ENCODE measurements around the gene SMIM15.

SMIM15 gene

DNA sequence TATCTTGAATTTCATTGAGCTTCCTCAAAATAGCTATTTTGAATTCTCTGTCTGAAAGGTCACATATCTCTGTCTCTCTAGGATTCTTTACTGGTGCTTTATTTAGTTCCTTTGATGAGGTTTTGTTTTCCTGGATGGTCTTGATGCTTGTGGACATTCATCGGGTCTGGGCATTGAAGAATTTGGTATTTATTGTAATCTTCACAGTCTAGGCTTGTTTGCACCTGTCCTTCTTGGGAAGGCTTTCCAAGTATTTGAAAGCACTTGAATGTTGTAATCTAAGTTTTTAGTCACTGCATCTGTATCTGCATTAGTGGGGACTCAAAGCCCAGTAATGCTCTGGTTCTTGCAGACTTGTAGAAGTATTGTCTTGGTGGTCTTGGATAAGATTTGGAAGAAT lies 47.8 kb downstream of the SMIM15 start:
- TF ChIP-seq ZNF221 (tag by site-specific recombination; IDR thresholded peaks at IDR 0.05; ENCODE audit: borderline replicate concordance) (no peak), ZNF202 (tag by site-specific recombination; IDR thresholded peaks at IDR 0.05; ENCODE audit: borderline replicate concordance) (no peak), ZNF138 (tag by site-specific recombination; IDR thresholded peaks at IDR 0.05; ENCODE audit: borderline replicate concordance) (no peak), ZNF423 (tag by site-specific recombination; IDR thresholded peaks at IDR 0.05) (no peak), ZNF266 (tag by site-specific recombination; IDR thresholded peaks at IDR 0.05; ENCODE audit: low read depth) (no peak), ZNF121 (tag by site-specific recombination; IDR thresholded peaks at IDR 0.05) (no peak), ZFP3 (tag by site-specific recombination; IDR thresholded peaks at IDR 0.05; ENCODE audit: low read depth) (no peak), KLF7 (tag by site-specific recombination; IDR thresholded peaks at IDR 0.05; ENCODE audit: borderline replicate concordance) (no peak), ZNF24 (tag by site-specific recombination; IDR thresholded peaks at IDR 0.05) (no peak), ZNF76 (tag by site-specific recombination; IDR thresholded peaks at IDR 0.05; ENCODE audit: borderline replicate concordance, low read depth) (no peak), ZNF707 (tag by site-specific recombination; IDR thresholded peaks at IDR 0.05) (no peak), KLF8 (tag by site-specific recombination; IDR thresholded peaks at IDR 0.05) (no peak), GFI1B (tag by site-specific recombination; IDR thresholded peaks at IDR 0.05) (no peak), ZNF654 (tag by site-specific recombination; IDR thresholded peaks at IDR 0.05; ENCODE audit: low read depth) (no peak), ZNF311 (tag by site-specific recombination; IDR thresholded peaks at IDR 0.05; ENCODE audit: borderline replicate concordance) (no peak), ZNF792 (tag by site-specific recombination; IDR thresholded peaks at IDR 0.05) (no peak)
- TF ChIP-seq, protein P1, sequence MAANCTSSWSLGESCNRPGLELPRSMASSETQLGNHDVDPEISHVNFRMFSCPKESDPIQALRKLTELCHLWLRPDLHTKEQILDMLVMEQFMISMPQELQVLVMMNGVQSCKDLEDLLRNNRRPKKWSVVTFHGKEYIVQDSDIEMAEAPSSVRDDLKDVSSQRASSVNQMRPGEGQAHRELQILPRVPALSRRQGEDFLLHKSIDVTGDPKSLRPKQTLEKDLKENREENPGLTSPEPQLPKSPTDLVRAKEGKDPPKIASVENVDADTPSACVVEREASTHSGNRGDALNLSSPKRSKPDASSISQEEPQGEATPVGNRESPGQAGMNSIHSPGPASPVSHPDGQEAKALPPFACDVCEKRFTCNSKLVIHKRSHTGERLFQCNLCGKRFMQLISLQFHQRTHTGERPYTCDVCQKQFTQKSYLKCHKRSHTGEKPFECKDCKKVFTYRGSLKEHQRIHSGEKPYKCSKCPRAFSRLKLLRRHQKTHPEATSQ (tag by site-specific recombination; IDR thresholded peaks at IDR 0.05) = no peak
- TF ChIP-seq, protein P2, sequence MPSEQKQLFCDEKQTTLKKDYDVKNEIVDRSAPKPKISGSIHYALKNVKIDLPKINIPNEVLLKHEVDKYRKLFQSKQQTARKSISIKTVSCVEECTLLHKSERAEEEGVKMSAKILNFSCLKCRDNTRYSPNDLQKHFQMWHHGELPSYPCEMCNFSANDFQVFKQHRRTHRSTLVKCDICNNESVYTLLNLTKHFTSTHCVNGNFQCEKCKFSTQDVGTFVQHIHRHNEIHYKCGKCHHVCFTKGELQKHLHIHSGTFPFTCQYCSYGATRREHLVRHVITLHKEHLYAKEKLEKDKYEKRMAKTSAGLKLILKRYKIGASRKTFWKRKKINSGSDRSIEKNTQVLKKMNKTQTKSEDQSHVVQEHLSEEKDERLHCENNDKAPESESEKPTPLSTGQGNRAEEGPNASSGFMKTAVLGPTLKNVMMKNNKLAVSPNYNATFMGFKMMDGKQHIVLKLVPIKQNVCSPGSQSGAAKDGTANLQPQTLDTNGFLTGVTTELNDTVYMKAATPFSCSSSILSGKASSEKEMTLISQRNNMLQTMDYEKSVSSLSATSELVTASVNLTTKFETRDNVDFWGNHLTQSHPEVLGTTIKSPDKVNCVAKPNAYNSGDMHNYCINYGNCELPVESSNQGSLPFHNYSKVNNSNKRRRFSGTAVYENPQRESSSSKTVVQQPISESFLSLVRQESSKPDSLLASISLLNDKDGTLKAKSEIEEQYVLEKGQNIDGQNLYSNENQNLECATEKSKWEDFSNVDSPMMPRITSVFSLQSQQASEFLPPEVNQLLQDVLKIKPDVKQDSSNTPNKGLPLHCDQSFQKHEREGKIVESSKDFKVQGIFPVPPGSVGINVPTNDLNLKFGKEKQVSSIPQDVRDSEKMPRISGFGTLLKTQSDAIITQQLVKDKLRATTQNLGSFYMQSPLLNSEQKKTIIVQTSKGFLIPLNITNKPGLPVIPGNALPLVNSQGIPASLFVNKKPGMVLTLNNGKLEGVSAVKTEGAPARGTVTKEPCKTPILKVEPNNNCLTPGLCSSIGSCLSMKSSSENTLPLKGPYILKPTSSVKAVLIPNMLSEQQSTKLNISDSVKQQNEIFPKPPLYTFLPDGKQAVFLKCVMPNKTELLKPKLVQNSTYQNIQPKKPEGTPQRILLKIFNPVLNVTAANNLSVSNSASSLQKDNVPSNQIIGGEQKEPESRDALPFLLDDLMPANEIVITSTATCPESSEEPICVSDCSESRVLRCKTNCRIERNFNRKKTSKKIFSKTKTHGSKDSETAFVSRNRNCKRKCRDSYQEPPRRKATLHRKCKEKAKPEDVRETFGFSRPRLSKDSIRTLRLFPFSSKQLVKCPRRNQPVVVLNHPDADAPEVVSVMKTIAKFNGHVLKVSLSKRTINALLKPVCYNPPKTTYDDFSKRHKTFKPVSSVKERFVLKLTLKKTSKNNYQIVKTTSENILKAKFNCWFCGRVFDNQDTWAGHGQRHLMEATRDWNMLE (tag by site-specific recombination; conservative IDR thresholded peaks at IDR 0.05; ENCODE audit: low read depth) = no peak
- H3K4me1 ChIP-seq (ENCODE audit: control insufficient read depth, insufficient read depth, low read length) = no peaks in the 10 kb centered on the region
- CTCF ChIA-PET = interaction anchor here (0.7 kb wide), 1 partner anchor 9 kb away, joined by 3 read pairs; no protein-coding TSS in a partner anchor
- POLR2A ChIA-PET = no interaction called here
- no peak overlapping the region for H3K4me3 ChIP-seq (ENCODE audit: low read depth, low read length)
- H3K36me3 ChIP-seq (ENCODE audit: control insufficient read depth in 2 of 2, insufficient read depth in 1 of 2, low read length in 2 of 2) = no peaks in the 10 kb centered on the region
- no peaks in the 10 kb centered on the region for H3K9me3 ChIP-seq (ENCODE audit: control insufficient read depth, insufficient read depth, low read depth, low read length)
- H3K27ac ChIP-seq (ENCODE audit: extremely low read depth, low read depth, low read length) = no peak overlapping the region

Data from HEK293 (cell line).